IPS-18c (cell line): ENCODE results near the gene KCNG4.
"Not testable (repeated sequence)": the region's sequence is repeated elsewhere in the genome, so short reads cannot be mapped to it uniquely, and the experiment has no call there.

Experiments
- H3K4me3 ChIP-seq: 2 replicates; pipeline ENCODE4 v1.7.0; 2013; ENCODE audit warnings: low read depth, mild to moderate bottlenecking, low read length, moderate library complexity; ENCODE audit not compliant: insufficient read depth
- H3K9me3 ChIP-seq: one replicate; pipeline ENCODE4 v1.6.1; 2013; ENCODE audit warnings: mild to moderate bottlenecking, low read length, moderate library complexity; ENCODE audit not compliant: control insufficient read depth, insufficient read depth

KCNG4 gene

GRCh38 chr16:84225126-84225525 is 14.7 kb downstream of the KCNG4 start:
- Histone ChIP-seq H3K9me3 (no peaks in the 10 kb centered on the region), H3K4me3 (no peak overlapping the region)

GRCh38 chr16:84224554-84224953 is 15.3 kb downstream of the KCNG4 start:
- H3K9me3 ChIP-seq: no peaks in the 10 kb centered on the region
- H3K4me3 ChIP-seq: no peak overlapping the region

- H3K4me3 ChIP-seq: no peak overlapping the region
- H3K9me3 ChIP-seq: no peaks in the 10 kb centered on the region
These were observed 16.4 kb downstream of the KCNG4 start for GRCh38 chr16:84223456-84223855.

- no peaks in the 10 kb centered on the region for H3K9me3 ChIP-seq
- H3K4me3 ChIP-seq: no peak overlapping the region
These were observed 19.0 kb downstream of the KCNG4 start for GRCh38 chr16:84220851-84221250.

- Histone ChIP-seq H3K9me3 (no peaks in the 10 kb centered on the region), H3K4me3 (no peak overlapping the region)
These were observed 20.9 kb downstream of the KCNG4 start for GRCh38 chr16:84218956-84219355.

- H3K4me3 ChIP-seq: no peak overlapping the region
- no peaks in the 10 kb centered on the region for H3K9me3 ChIP-seq
These were observed 21.5 kb downstream of the KCNG4 start for GRCh38 chr16:84218176-84218823.

GRCh38 chr16:84216144-84216543 is 23.7 kb downstream of the KCNG4 start:
- not testable (repeated sequence) for H3K9me3 ChIP-seq, H3K4me3 ChIP-seq

GRCh38 chr16:84215531-84215930 is 24.3 kb downstream of the KCNG4 start:
- no peak overlapping the region for H3K4me3 ChIP-seq
- H3K9me3 ChIP-seq: no peaks in the 10 kb centered on the region

- Histone ChIP-seq H3K9me3 (no peaks in the 10 kb centered on the region), H3K4me3 (no peak overlapping the region)
These were observed 25.3 kb downstream of the KCNG4 start for GRCh38 chr16:84214451-84215066.

GRCh38 chr16:84212631-84213030 is 27.2 kb downstream of the KCNG4 start:
- H3K4me3 ChIP-seq: no peak overlapping the region
- no peaks in the 10 kb centered on the region for H3K9me3 ChIP-seq

- Histone ChIP-seq H3K9me3 (no peaks in the 10 kb centered on the region), H3K4me3 (no peak overlapping the region)
These were observed 27.7 kb downstream of the KCNG4 start for GRCh38 chr16:84212154-84212553.

GRCh38 chr16:84209989-84210388 is 29.8 kb downstream of the KCNG4 start:
- Histone ChIP-seq H3K9me3 (no peaks in the 10 kb centered on the region), H3K4me3 (no peak overlapping the region)

GRCh38 chr16:84207879-84208278 is 31.9 kb downstream of the KCNG4 start:
- no peak overlapping the region for H3K4me3 ChIP-seq
- H3K9me3 ChIP-seq: no peaks in the 10 kb centered on the region

GRCh38 chr16:84207251-84207650 is 32.6 kb downstream of the KCNG4 start:
- H3K4me3 ChIP-seq: no peak overlapping the region
- H3K9me3 ChIP-seq: no peaks in the 10 kb centered on the region

- H3K4me3 ChIP-seq: no peak overlapping the region
- H3K9me3 ChIP-seq: no peaks in the 10 kb centered on the region
These were observed 33.7 kb downstream of the KCNG4 start for GRCh38 chr16:84205976-84206691.

GRCh38 chr16:84205123-84205522 is 34.7 kb downstream of the KCNG4 start:
- not testable (repeated sequence) for H3K4me3 ChIP-seq, H3K9me3 ChIP-seq

GRCh38 chr16:84204551-84204950 is 35.3 kb downstream of the KCNG4 start:
- H3K4me3 ChIP-seq, H3K9me3 ChIP-seq: not testable (repeated sequence)

GRCh38 chr16:84199861-84200260 is 40.0 kb downstream of the KCNG4 start:
- no peak overlapping the region for H3K4me3 ChIP-seq

More at GRCh38 chr16:84199861-84200260, 40.0 kb downstream of the KCNG4 start:
- H3K9me3 ChIP-seq: peaks cover 2% of the 10 kb centered on the region
